Stimulated activated CD8-positive, alpha-beta memory T cell treated with anti-CD3 and anti-CD28 coated beads, Interleukin-12 subunit alpha, Interleukin-12 subunit beta, amount 100 ng/mL, for 24 hours (primary cell): Measurements from ENCODE around the gene ZFYVE19.

Experiments used
- DNase-seq: peaks from one replicate; pipeline ENCODE4 v3.0.0-alpha.2; 2020; ENCODE audit errors: extremely low read depth

The ZFYVE19 gene

GRCh38 chr15:40807028-40807887 lies at the start of gene ZFYVE19, which contains the start of gene DNAJC17:
ZFYVE19 (plus strand) TSS chr15:40807089; CDS start chr15:40807590, 501 bp downstream.
DNAJC17 (minus strand) TSS chr15:40807473; CDS start chr15:40807446, 27 bp downstream.
- DNase-seq: peak; percentile 84

- DNase-seq: no peak
Observed at GRCh38 chr15:40759961-40760360, 46.9 kb upstream of the ZFYVE19 start.

GRCh38 chr15:40762919-40763800 lies 43.7 kb upstream of the ZFYVE19 start:
- DNase-seq: no peak

- DNase-seq: no peak
Observed at GRCh38 chr15:40763801-40764628, 42.9 kb upstream of the ZFYVE19 start, which contains the start of gene GCHFR. GCHFR (plus strand) TSS chr15:40764068; CDS start chr15:40764181, 113 bp downstream.

- DNase-seq: no peak
Observed at GRCh38 chr15:40764629-40765103, 42.2 kb upstream of the ZFYVE19 start.

GRCh38 chr15:40766194-40766815 lies 40.6 kb upstream of the ZFYVE19 start:
- DNase-seq: no peak

GRCh38 chr15:40766906-40767837 lies 39.7 kb upstream of the ZFYVE19 start:
- no peak for DNase-seq

- no peak for DNase-seq
Observed at GRCh38 chr15:40767838-40768500, 38.9 kb upstream of the ZFYVE19 start.

GRCh38 chr15:40768521-40769273 lies 38.2 kb upstream of the ZFYVE19 start:
- no peak for DNase-seq

GRCh38 chr15:40769274-40770146 lies 37.4 kb upstream of the ZFYVE19 start, which contains the start of gene C15orf62:
C15orf62 (plus strand) TSS chr15:40769980; CDS start chr15:40770496, 516 bp downstream.
- no peak for DNase-seq

GRCh38 chr15:40770147-40770721 lies 36.7 kb upstream of the ZFYVE19 start:
- no peak for DNase-seq

- DNase-seq: no peak
Observed at GRCh38 chr15:40771242-40771641, 35.6 kb upstream of the ZFYVE19 start.

- no peak for DNase-seq
Observed at GRCh38 chr15:40772014-40772413, 34.9 kb upstream of the ZFYVE19 start.

- DNase-seq: no peak
Observed at GRCh38 chr15:40773496-40773895, 33.4 kb upstream of the ZFYVE19 start.

GRCh38 chr15:40773902-40774301 lies 33.0 kb upstream of the ZFYVE19 start:
- no peak for DNase-seq

- no peak for DNase-seq
Observed at GRCh38 chr15:40775007-40775406, 31.9 kb upstream of the ZFYVE19 start.
